Daoy (cell line): ENCODE data around the gene PAFAH2. TPM values are rescaled to one million over a fixed set of nuclear protein-coding genes. Genes with fewer than 3 reads are reported as not detected.

Source experiments
- total RNA-seq: library from RNA; depleted of rRNA; stranded (reverse); fragments of >200 nt; shearing (Covaris generic); gene quantifications from 2 replicates; pipeline ENCODE4 v1.2.3, GENCODE V29; 2014; rRNA removed

PAFAH2 gene
- total RNA-seq, 1 experiment from 2014 or later: 7.7 TPM

Other genes starting within 250 kb of the PAFAH2 start
- gene SELENON, start 197.9 kb downstream of the PAFAH2 start, total RNA-seq: 12.2 and 16.9 TPM in 2 replicates
- gene MTFR1L, start 178.1 kb downstream of the PAFAH2 start, total RNA-seq: 30.7 and 41.7 TPM in 2 replicates
- gene AUNIP, start 138.6 kb downstream of the PAFAH2 start, total RNA-seq: 9.4 and 20.4 TPM in 2 replicates
- 6.1 and 7.9 TPM in 2 replicates for gene PAQR7, start 122.4 kb downstream of the PAFAH2 start, total RNA-seq
- 307 and 396 TPM in 2 replicates for gene STMN1, start 91.6 kb downstream of the PAFAH2 start, total RNA-seq
- gene EXTL1, start 23.7 kb upstream of the PAFAH2 start, total RNA-seq: 0.06 and 0.15 TPM in 2 replicates
- gene SLC30A2, start 48.1 kb upstream of the PAFAH2 start, total RNA-seq: 0.18 TPM in 1 of 2 replicates, not detected in the other
- gene TRIM63, start 69.6 kb upstream of the PAFAH2 start, total RNA-seq: not detected in 2 replicates
- 9.4 and 12.2 TPM in 2 replicates for gene PDIK1L, start 113.8 kb upstream of the PAFAH2 start, total RNA-seq
- gene FAM110D, start 161.0 kb upstream of the PAFAH2 start, total RNA-seq: 0.51 TPM in 1 of 2 replicates, not detected in the other
- not detected in 2 replicates for gene C1orf232, start 170.9 kb upstream of the PAFAH2 start, total RNA-seq
- 14.5 and 39.7 TPM in 2 replicates for gene ZNF593, start 171.8 kb upstream of the PAFAH2 start, total RNA-seq
- gene ZNF593OS, start 173.8 kb upstream of the PAFAH2 start, total RNA-seq: not detected in 2 replicates
- 1.3 TPM in 2 replicates for gene CNKSR1, start 179.4 kb upstream of the PAFAH2 start, total RNA-seq
- gene CATSPER4, start 192.5 kb upstream of the PAFAH2 start, total RNA-seq: not detected in 2 replicates
- gene CEP85, start 236.1 kb upstream of the PAFAH2 start, total RNA-seq: 27.4 and 34.5 TPM in 2 replicates